Coronary artery (tissue), 2 donors: ENCODE data around the gene TSPAN18.

Source experiments
- DNase-seq: peaks from one replicate; pipeline ENCODE4 v3.0.0-alpha.2; 2017; ENCODE audit warnings: low spot score
- H3K27ac ChIP-seq, 2 donors: fragments of 200-600 bp; sonication (generic); one replicate each; pipeline ENCODE4 v1.5.1; 2016 to 2019
- H3K4me3 ChIP-seq: fragments of 200-600 bp; sonication (generic); 2 replicates; pipeline ENCODE4 v1.5.1; 2016; ENCODE audit warnings: mild to moderate bottlenecking, moderate library complexity
- CTCF ChIP-seq: fragments of 200-600 bp; sonication (generic); IDR thresholded peaks from one replicate; pipeline ENCODE4 v1.5.1; 2019; ENCODE audit warnings: antibody characterized with exemption

The TSPAN18 gene

DNA sequence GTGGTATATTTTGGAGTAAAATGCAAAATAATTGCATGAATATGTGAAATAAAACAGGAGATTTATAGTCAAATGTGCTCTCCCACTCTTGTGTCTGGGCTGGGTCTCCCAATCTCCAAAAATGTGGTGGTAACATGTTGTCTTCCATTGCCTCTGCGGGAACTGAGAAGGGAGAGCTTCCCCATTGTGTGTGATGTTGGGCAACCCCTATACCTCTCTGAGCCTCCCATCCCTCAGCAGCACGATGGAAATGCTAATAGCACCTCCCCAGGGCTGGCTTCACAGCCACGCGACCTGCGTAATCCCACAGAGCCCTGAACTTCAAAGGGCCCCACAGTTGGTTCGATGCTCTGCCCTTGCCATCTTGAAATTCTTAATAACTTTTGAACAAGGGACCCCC is 151.9 kb downstream of the TSPAN18 start:
- no peak for TF ChIP-seq CTCF
- Histone ChIP-seq H3K4me3 (no peak overlapping the region), H3K27ac (no peak overlapping the region)
- no peak for DNase-seq

GRCh38 chr11:44879432-44879831 is 152.7 kb downstream of the TSPAN18 start:
- no peak for TF ChIP-seq CTCF
- Histone ChIP-seq H3K4me3 (no peak overlapping the region), H3K27ac (no peak overlapping the region)

GRCh38 chr11:44880511-44880910 is 153.7 kb downstream of the TSPAN18 start:
- no peak overlapping the region for H3K4me3 ChIP-seq
- TF ChIP-seq CTCF = no peak
- no peak for DNase-seq
- H3K27ac ChIP-seq = no peak overlapping the region

More at GRCh38 chr11:44879432-44879831, 152.7 kb downstream of the TSPAN18 start:
- DNase-seq = no peak

- no peak overlapping the region for H3K4me3 ChIP-seq
- no peak for DNase-seq
- no peak overlapping the region for H3K27ac ChIP-seq
- TF ChIP-seq CTCF = no peak
Measured at GRCh38 chr11:44880953-44881352, 154.2 kb downstream of the TSPAN18 start.

DNA sequence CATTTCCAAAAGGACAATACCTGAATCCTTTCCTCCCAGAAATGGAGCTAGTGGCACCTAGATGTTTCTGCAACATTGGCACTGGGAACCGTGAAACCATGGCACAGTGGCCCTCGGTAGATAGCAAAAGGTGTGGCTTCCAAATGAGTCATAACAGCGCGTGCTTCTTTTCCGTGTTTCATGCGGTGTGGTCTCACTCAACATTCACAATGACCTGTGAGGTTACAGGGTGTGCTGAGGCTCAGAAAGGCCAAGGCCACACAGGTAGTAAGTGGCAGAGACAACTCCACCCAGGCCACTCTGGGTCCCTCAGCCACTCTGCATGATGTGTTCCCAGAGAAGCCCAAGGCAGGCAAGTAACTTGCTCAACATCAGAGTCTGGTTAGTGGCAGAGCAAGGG is 156.5 kb downstream of the TSPAN18 start:
- no peak for TF ChIP-seq CTCF
- H3K27ac ChIP-seq = no peak overlapping the region
- H3K4me3 ChIP-seq = no peak overlapping the region
- DNase-seq = no peak

- DNase-seq = no peak
- TF ChIP-seq CTCF = no peak
- H3K4me3 ChIP-seq = no peak overlapping the region
- H3K27ac ChIP-seq = no peak overlapping the region
Measured at GRCh38 chr11:44884056-44884455, 157.3 kb downstream of the TSPAN18 start.

DNA sequence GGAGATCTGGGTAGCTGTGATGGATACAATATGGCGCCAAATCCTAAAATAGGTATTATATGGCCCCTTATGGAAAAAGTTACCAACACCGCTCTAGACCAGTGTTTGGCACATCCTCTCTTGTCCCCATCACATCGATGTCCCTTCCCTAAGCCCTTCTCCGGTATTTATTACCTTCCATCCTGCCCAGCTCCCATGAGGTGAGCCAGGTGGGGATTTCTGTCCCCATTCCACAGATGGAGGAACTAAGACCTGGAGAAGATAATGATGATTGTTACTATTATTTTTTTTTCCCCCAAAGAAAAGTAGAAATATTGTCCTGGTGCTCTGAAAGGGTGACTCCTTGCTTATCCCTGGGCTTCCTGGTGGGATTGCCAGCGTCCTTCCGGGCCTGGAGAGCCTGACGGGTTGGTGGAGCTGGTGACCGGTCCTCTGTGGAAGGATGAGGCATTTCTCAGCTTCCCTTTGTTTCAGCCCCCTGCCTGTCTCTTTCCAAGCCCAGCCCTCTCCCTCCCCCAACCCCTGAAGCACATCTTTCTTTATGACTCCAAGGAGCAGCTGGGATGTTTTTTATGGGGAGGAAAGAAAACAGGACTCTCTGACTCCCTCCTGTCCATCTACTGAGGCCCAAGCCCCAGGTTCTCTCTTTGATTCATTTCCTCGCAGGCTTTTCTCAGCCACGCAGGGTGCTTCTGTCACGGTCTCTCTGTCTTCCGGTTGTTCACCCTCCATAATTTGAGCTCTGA is 158.5 kb downstream of the TSPAN18 start:
- Histone ChIP-seq H3K27ac (no peak overlapping the region), H3K4me3 (no peak overlapping the region)
- TF ChIP-seq CTCF = no peak
- DNase-seq = no peak
